ENCODE results near the gene HOXA2.

Gene HOXA2

GRCh38 chr7:27103489-27104226 is 1.2 kb upstream of the HOXA2 start:
- DNase-seq (ENCODE audit: low read depth), result no peak
- no peak overlapping the region for H3K4me3 ChIP-seq (ENCODE audit: low read length)
- no peak for TF ChIP-seq CTCF (conservative IDR thresholded peaks at IDR 0.05; ENCODE audit: low read length)

GRCh38 chr7:27101957-27102580 is 414 bp downstream of the HOXA2 start:
- H3K4me3 ChIP-seq (ENCODE audit: low read length), result peak overlapping the region; percentile 40
- no peak for DNase-seq (ENCODE audit: low read depth)
- TF ChIP-seq CTCF (conservative IDR thresholded peaks at IDR 0.05; ENCODE audit: low read length), result no peak

- no peak for DNase-seq (ENCODE audit: low read depth)
- peak overlapping the region; percentile 35 for H3K4me3 ChIP-seq (ENCODE audit: low read length)
- no peak for TF ChIP-seq CTCF (conservative IDR thresholded peaks at IDR 0.05; ENCODE audit: low read length)
Observed at GRCh38 chr7:27101171-27101956, 1.1 kb downstream of the HOXA2 start.

DNA sequence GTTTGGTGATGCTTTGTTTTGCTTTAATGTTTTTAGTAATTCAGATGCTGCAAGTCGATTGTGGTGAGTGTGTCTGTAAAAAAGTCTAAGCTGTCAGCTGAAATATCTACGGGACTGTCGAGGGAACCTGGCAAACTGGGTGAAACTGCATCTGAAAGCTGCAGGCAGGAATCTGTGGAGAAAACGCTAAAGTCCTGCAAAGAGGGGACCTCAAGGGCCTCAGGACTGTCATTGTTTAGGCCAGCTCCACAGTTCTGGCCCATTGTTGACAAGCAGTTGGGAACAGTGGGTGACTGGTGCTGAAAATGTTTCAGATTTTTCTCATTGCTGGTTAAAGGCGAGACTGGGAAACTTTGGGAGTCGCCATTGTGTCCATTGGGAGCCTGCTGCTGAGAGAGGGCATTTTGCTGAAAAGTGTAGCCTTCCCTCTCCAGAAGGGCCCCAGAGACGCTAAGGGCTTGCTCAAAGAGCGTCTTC is 1.8 kb downstream of the HOXA2 start:
- no peak for TF ChIP-seq CTCF (conservative IDR thresholded peaks at IDR 0.05; ENCODE audit: low read length)
- no peak for DNase-seq (ENCODE audit: low read depth)
- H3K4me3 ChIP-seq (ENCODE audit: low read length), result peak overlapping the region; percentile 33

DNA sequence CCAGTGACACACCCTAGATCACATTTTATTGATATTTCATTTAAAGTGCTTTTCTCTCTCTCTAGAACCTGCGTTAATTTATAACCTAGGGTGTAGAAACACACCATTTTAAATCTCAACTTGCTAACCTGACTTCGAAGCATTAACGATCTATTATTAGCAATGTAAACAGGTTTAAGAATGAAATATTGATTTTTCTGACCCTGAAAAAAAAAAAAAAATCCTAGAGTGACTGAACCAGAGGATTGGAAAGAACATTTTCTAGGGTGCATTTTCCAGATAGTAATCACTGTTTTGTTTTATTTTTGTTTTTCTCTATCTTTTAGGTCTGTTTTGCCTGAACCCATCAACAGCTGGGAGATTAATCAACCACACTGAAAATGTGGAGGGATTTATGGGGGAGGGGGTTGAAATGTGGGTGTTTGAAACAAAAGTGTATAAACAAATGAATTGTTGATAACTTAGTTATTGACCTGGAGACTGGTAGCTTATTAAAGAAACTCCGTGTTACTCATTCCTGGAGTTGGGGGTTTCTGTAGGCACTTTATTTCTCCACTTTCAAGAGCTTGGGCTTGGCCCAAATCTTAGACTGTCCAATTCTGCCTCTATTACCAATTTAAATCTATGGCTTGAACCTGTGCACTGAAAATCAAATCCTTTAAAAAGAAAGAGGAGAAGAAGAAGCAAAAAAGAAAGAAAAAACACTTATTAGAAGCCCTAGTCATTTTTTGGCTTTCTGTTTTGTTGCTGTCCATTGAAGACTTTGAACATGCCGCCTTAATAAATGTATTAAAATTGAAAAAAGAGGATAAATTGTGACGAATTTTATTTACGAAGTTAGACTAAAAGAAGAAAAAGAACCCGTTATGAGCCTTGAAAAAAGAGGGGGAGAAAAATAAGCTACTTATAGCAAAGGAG is 2.8 kb downstream of the HOXA2 start:
- H3K4me3 ChIP-seq (ENCODE audit: low read length), result peak overlapping the region; percentile 93; the same call in 1 of the 2 replicates
- TF ChIP-seq CTCF (conservative IDR thresholded peaks at IDR 0.05; ENCODE audit: low read length), result no peak
- DNase-seq (ENCODE audit: low read depth), result no peak

GRCh38 chr7:27098578-27099451 is 3.7 kb downstream of the HOXA2 start:
- DNase-seq (ENCODE audit: low read depth), result peak; percentile 66
- peak overlapping the region; percentile 93 for H3K4me3 ChIP-seq (ENCODE audit: low read length)
- no peak for TF ChIP-seq CTCF (conservative IDR thresholded peaks at IDR 0.05; ENCODE audit: low read length)

All from AG10803 (cell line).